Muscle of leg (tissue), 9 donors: ENCODE measurements around the gene OSBPL10. TPM values are rescaled to one million over a fixed set of nuclear protein-coding genes. Genes with fewer than 3 reads are reported as not detected.

Experiments used
- polyA plus RNA-seq, 8 donors: library from polyadenylated mRNA; unstranded; fragments of 120-200 nt; gene quantifications; one replicate each; pipeline versions ENCODE4 v1.2.1 to v1.2.3, GENCODE V29; 2013; ENCODE audit warnings: inconsistent platforms in 1 of 8, low replicate concordance in 1 of 8; ENCODE audit not compliant: insufficient read length in 8 of 8, insufficient read depth in 1 of 8
- total RNA-seq: library from RNA; stranded (reverse); fragments of 120-200 nt; gene quantifications from one replicate; pipeline ENCODE4 v1.2.4, GENCODE V29; 2013

OSBPL10 gene
- total and polyA plus RNA-seq, 9 donors: 7.6 to 19.3 (median 13.7) TPM

Other genes with a start within 250 kb of the OSBPL10 start
- gene ZNF860, start 488 bp upstream of the OSBPL10 start, total RNA-seq: 0.62 TPM
- gene ZNF860, start 488 bp upstream of the OSBPL10 start, polyA plus RNA-seq: under 1 TPM; 0.37 to 0.95 (median 0.58) TPM
- 41.3 TPM for gene GPD1L, start 125.4 kb upstream of the OSBPL10 start, total RNA-seq
- gene GPD1L, start 125.4 kb upstream of the OSBPL10 start, polyA plus RNA-seq: 10 to 100 TPM; 28.1 to 43.9 (median 33.3) TPM